A673 (cell line): Measurements from ENCODE around the gene KLK15. TPM values are rescaled to one million over a fixed set of nuclear protein-coding genes. Genes with fewer than 3 reads are reported as not detected.

Source experiments
- BruUV-seq: library from RNA; stranded (reverse); fragments of 400-500 nt; replicated peaks from 2 replicates; lab custom pipeline; 2021; lab: Mats Ljungman, UMichigan
- CTCF ChIA-PET: fragments of 300-600 bp; sonication (Branson Sonifier 250); formaldehyde crosslinking; loops from one replicate; lab custom pipeline; 2022; ENCODE audit warnings: antibody characterized with exemption; lab: Charles Lee
- POLR2A ChIA-PET: fragments of 300-600 bp; sonication (Branson Sonifier 250); formaldehyde crosslinking; loops from one replicate; lab custom pipeline; 2022; ENCODE audit warnings: antibody characterized with exemption; ENCODE audit not compliant: low non-redundant PET; lab: Charles Lee
- DNase-seq: peaks from one replicate; pipeline ENCODE4 v3.0.0-alpha.2; 2015; ENCODE audit warnings: low spot score
- H3K27ac ChIP-seq: fragments of 200-600 bp; sonication (generic); 2 replicates; pipeline ENCODE4 v1.5.1; 2016; ENCODE audit warnings: mixed run types, low read depth, mild to moderate bottlenecking, mixed read lengths, antibody characterized with exemption, low read length; ENCODE audit not compliant: poor library complexity, severe bottlenecking
- H3K27me3 ChIP-seq: fragments of 200-600 bp; sonication (generic); replicated peaks from 2 replicates; pipeline ENCODE4 v1.6.1; 2017; ENCODE audit warnings: mixed run types, low read depth, mild to moderate bottlenecking, mixed read lengths, antibody characterized with exemption, low read length; ENCODE audit not compliant: insufficient read depth, poor library complexity
- H3K36me3 ChIP-seq: fragments of 200-600 bp; sonication (generic); 2 replicates; pipeline ENCODE4 v1.6.1; 2016; ENCODE audit warnings: mixed run types, mild to moderate bottlenecking, mixed read lengths, antibody characterized with exemption, low read length; ENCODE audit not compliant: insufficient read depth, poor library complexity, severe bottlenecking
- H3K4me1 ChIP-seq: fragments of 200-600 bp; sonication (generic); 2 replicates; pipeline ENCODE4 v1.6.1; 2017; ENCODE audit warnings: mixed run types, mild to moderate bottlenecking, mixed read lengths, antibody characterized with exemption, low read length; ENCODE audit not compliant: insufficient read depth, poor library complexity, severe bottlenecking
- H3K4me3 ChIP-seq: fragments of 200-600 bp; sonication (generic); 2 replicates; pipeline ENCODE4 v1.5.1; 2016; ENCODE audit warnings: low read depth, mixed run types, mild to moderate bottlenecking, mixed read lengths, low read length; ENCODE audit not compliant: poor library complexity, severe bottlenecking
- H3K9me3 ChIP-seq: fragments of 200-600 bp; sonication (generic); 2 replicates; pipeline ENCODE4 v1.6.1; 2016; ENCODE audit warnings: mixed run types, low read depth, mild to moderate bottlenecking, mixed read lengths, antibody characterized with exemption, low read length; ENCODE audit not compliant: poor library complexity, severe bottlenecking
- EZH2 ChIP-seq: fragments of 200-600 bp; sonication (generic); IDR thresholded peaks from 2 replicates; pipeline ENCODE4 v1.6.1; 2017; ENCODE audit warnings: borderline replicate concordance, low read depth, mild to moderate bottlenecking, mixed read lengths, antibody characterized with exemption, low read length; ENCODE audit not compliant: poor library complexity, severe bottlenecking
- intact Hi-C: fragments of 100-400 bp; cut with micrococcal nuclease; formaldehyde crosslinking; loops from one replicate; pipeline ENCODE4 v1.10.0; 2022; ENCODE audit not compliant: unreplicated experiment
- total RNA-seq: library from RNA; stranded (reverse); gene quantifications from 2 replicates; pipeline ENCODE4 v1.2.3, GENCODE V29; 2021
- TF ChIP-seq, protein P1 (sequence below): fragments of 300-800, 200-600 bp; sonication (generic); conservative IDR thresholded peaks from 2 replicates; pipeline ENCODE4 v1.5.1; 2017; ENCODE audit warnings: low read depth, mild to moderate bottlenecking, antibody characterized with exemption, low read length, moderate library complexity, mixed read lengths

Gene KLK15
- total RNA-seq, 1 experiment from 2014 or later, result not detected

DNA sequence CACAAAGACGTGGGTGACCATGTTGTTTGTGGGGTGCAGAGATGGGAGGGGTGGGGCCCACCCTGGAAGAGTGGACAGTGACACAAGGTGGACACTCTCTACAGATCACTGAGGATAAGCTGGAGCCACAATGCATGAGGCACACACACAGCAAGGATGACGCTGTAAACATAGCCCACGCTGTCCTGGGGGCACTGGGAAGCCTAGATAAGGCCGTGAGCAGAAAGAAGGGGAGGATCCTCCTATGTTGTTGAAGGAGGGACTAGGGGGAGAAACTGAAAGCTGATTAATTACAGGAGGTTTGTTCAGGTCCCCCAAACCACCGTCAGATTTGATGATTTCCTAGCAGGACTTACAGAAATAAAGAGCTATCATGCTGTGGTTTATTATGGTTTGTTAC is 45.5 kb upstream of the KLK15 start:
- Histone ChIP-seq H3K4me1 (no peaks in the 10 kb centered on the region), H3K9me3 (no peaks in the 10 kb centered on the region), H3K27me3 (peaks cover 85% of the 10 kb centered on the region), H3K4me3 (no peak overlapping the region), H3K27ac (no peak overlapping the region), H3K36me3 (no peaks in the 10 kb centered on the region)
- ChIA-PET POLR2A (no interaction called here), CTCF (no interaction called here)
- BruUV-seq, result no TSS peak
- TF ChIP-seq, protein P1, sequence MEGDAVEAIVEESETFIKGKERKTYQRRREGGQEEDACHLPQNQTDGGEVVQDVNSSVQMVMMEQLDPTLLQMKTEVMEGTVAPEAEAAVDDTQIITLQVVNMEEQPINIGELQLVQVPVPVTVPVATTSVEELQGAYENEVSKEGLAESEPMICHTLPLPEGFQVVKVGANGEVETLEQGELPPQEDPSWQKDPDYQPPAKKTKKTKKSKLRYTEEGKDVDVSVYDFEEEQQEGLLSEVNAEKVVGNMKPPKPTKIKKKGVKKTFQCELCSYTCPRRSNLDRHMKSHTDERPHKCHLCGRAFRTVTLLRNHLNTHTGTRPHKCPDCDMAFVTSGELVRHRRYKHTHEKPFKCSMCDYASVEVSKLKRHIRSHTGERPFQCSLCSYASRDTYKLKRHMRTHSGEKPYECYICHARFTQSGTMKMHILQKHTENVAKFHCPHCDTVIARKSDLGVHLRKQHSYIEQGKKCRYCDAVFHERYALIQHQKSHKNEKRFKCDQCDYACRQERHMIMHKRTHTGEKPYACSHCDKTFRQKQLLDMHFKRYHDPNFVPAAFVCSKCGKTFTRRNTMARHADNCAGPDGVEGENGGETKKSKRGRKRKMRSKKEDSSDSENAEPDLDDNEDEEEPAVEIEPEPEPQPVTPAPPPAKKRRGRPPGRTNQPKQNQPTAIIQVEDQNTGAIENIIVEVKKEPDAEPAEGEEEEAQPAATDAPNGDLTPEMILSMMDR, result no peak
- TF ChIP-seq EZH2, result no peak
- DNase-seq, result no peak
- intact Hi-C loops, result no loop called here

DNA sequence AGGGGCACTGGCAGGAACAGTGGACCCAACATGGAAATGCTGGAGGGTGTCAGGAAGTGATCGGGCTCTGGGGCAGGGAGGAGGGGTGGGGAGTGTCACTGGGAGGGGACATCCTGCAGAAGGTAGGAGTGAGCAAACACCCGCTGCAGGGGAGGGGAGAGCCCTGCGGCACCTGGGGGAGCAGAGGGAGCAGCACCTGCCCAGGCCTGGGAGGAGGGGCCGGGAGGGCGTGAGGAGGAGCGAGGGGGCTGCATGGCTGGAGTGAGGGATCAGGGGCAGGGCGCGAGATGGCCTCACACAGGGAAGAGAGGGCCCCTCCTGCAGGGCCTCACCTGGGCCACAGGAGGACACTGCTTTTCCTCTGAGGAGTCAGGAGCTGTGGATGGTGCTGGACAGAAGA is 44.0 kb upstream of the KLK15 start:
- H3K4me3 ChIP-seq, result no peak overlapping the region
- no peak for DNase-seq
- BruUV-seq, result no TSS peak
- no peaks in the 10 kb centered on the region for H3K36me3 ChIP-seq
- H3K4me1 ChIP-seq, result no peaks in the 10 kb centered on the region
- POLR2A ChIA-PET, result no interaction called here
- H3K9me3 ChIP-seq, result no peaks in the 10 kb centered on the region
- peaks cover 85% of the 10 kb centered on the region for H3K27me3 ChIP-seq
- TF ChIP-seq EZH2, result no peak
- TF ChIP-seq, protein P1, result no peak
- no peak overlapping the region for H3K27ac ChIP-seq
- intact Hi-C loops, result no loop called here
- CTCF ChIA-PET, result no interaction called here

DNA sequence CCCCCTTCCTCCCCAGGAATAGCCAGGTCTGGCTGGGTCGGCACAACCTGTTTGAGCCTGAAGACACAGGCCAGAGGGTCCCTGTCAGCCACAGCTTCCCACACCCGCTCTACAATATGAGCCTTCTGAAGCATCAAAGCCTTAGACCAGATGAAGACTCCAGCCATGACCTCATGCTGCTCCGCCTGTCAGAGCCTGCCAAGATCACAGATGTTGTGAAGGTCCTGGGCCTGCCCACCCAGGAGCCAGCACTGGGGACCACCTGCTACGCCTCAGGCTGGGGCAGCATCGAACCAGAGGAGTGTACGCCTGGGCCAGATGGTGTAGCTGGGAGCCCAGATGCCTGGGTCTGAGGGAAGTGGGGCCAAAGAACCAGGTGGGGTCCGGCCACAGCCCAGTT is 43.1 kb upstream of the KLK15 start:
- no TSS peak for BruUV-seq
- H3K4me3 ChIP-seq, result no peak overlapping the region
- ChIA-PET POLR2A (no interaction called here), CTCF (no interaction called here)
- no peaks in the 10 kb centered on the region for H3K36me3 ChIP-seq
- peaks cover 83% of the 10 kb centered on the region for H3K27me3 ChIP-seq
- no peaks in the 10 kb centered on the region for H3K9me3 ChIP-seq
- no peak for DNase-seq
- no peak overlapping the region for H3K27ac ChIP-seq
- no peaks in the 10 kb centered on the region for H3K4me1 ChIP-seq
- intact Hi-C loops, result no loop called here
- TF ChIP-seq EZH2, result no peak
- TF ChIP-seq, protein P1, result no peak
